HFF-Myc (cell line): ENCODE results near the gene LSP1.

Experiments
- DNase-seq: peaks from one replicate; pipeline ENCODE4 v3.0.0-alpha.2; 2011; ENCODE audit warnings: low read depth; ENCODE audit errors: extremely low read depth
- H3K4me3 ChIP-seq: replicated peaks from 2 replicates; pipeline ENCODE4 v1.5.1; 2011; ENCODE audit warnings: low read depth, mild to moderate bottlenecking, control low read depth, low read length
- CTCF ChIP-seq: IDR thresholded peaks from 2 replicates; pipeline ENCODE4 v1.5.1; 2012; ENCODE audit warnings: mild to moderate bottlenecking, low read depth, low read length, control low read depth; ENCODE audit errors: missing control alignments

Gene LSP1

GRCh38 chr11:1927026-1927847 lies 74.4 kb downstream of the LSP1 start:
- no peak for TF ChIP-seq CTCF
- DNase-seq, result no peak
- no peak overlapping the region for H3K4me3 ChIP-seq

- no peak for TF ChIP-seq CTCF
- no peak for DNase-seq
- H3K4me3 ChIP-seq, result no peak overlapping the region
Observed at GRCh38 chr11:1927848-1928469, 75.1 kb downstream of the LSP1 start.

GRCh38 chr11:1928470-1928890 lies 75.6 kb downstream of the LSP1 start:
- no peak for DNase-seq
- TF ChIP-seq CTCF, result no peak
- no peak overlapping the region for H3K4me3 ChIP-seq

GRCh38 chr11:1928891-1929541 lies 76.1 kb downstream of the LSP1 start:
- TF ChIP-seq CTCF, result no peak
- H3K4me3 ChIP-seq, result no peak overlapping the region
- DNase-seq, result no peak

- no peak for TF ChIP-seq CTCF
- no peak overlapping the region for H3K4me3 ChIP-seq
- DNase-seq, result no peak
Observed at GRCh38 chr11:1929621-1930461, 77.0 kb downstream of the LSP1 start.

GRCh38 chr11:1930462-1930830 lies 77.6 kb downstream of the LSP1 start:
- no peak overlapping the region for H3K4me3 ChIP-seq
- TF ChIP-seq CTCF, result no peak
- no peak for DNase-seq
